SK-N-SH (cell line): ENCODE measurements around the gene XRCC5. TPM values are rescaled to one million over a fixed set of nuclear protein-coding genes. Genes with fewer than 3 reads are reported as not detected.
A peak's percentile ranks its signal among the peaks of the same experiment; 100 is the strongest.

Experiments
- CTCF ChIA-PET: fragments of 300-600, 350-600 bp; formaldehyde crosslinking; extraction: SDS; loops from one replicate; lab custom pipeline; 2021; lab: Yijun Ruan, JAX
- POLR2A ChIA-PET: fragments of 350-600 bp; sonication (Branson Sonifier 250); formaldehyde crosslinking; extraction: SDS; loops from one replicate; lab custom pipeline; 2020; ENCODE audit warnings: antibody characterized with exemption, inconsistent platforms; lab: Yijun Ruan, JAX
- DNase-seq: peaks from one replicate; pipeline ENCODE4 v3.0.0; 2012
- H2AFZ ChIP-seq: fragments of 200-600 bp; sonication (generic); 2 replicates; pipeline ENCODE4 v1.8.1; 2016; ENCODE audit warnings: antibody characterized with exemption, mild to moderate bottlenecking, low read depth
- H3F3A ChIP-seq: fragments of 200-600 bp; sonication (generic); replicated peaks from 2 replicates; pipeline ENCODE3; 2016; ENCODE audit warnings: antibody characterized with exemption, mild to moderate bottlenecking; ENCODE audit not compliant: insufficient read depth
- H3K27ac ChIP-seq, 2 experiments: fragments of 200-500 bp in 1 of 2; fragments of 200-600 bp in 1 of 2; sonication (Bioruptor generic) in 1 of 2; sonication (generic), shearing (Covaris generic) in 1 of 2; 2 replicates each; pipeline versions ENCODE4 v1.5.1 to v1.6.1; 2014 to 2016; ENCODE audit warnings: low read depth in 2 of 2, inconsistent platforms in 1 of 2, low read length in 1 of 2, mild to moderate bottlenecking in 1 of 2, mixed read lengths in 1 of 2
- H3K27me3 ChIP-seq: fragments of 200-600 bp; sonication (generic), shearing (Covaris generic); 2 replicates; pipeline ENCODE4 v1.6.1; 2016; ENCODE audit warnings: mixed run types; ENCODE audit not compliant: insufficient read depth
- H3K36me3 ChIP-seq, 2 experiments: fragments of 200-500 bp in 1 of 2; fragments of 200-600 bp in 1 of 2; sonication (Bioruptor generic) in 1 of 2; sonication (generic) in 1 of 2; replicated peaks in 1 of 2; 2 replicates each; pipeline versions ENCODE3 to v1.5.1; 2014 to 2016; ENCODE audit warnings: low read length in 1 of 2, mild to moderate bottlenecking in 1 of 2; ENCODE audit not compliant: insufficient read depth in 2 of 2, control insufficient read depth in 1 of 2
- H3K4me1 ChIP-seq, 2 experiments: fragments of 200-500 bp in 1 of 2; fragments of 200-600 bp in 1 of 2; sonication (Bioruptor generic) in 1 of 2; sonication (generic), shearing (Covaris generic) in 1 of 2; 2 replicates each; pipeline versions ENCODE4 v1.5.1 to v1.6.1; 2014 to 2016; ENCODE audit warnings: low read depth in 1 of 2, low read length in 1 of 2, mixed run types in 1 of 2; ENCODE audit not compliant: insufficient read depth in 2 of 2, control insufficient read depth in 1 of 2
- H3K4me2 ChIP-seq: fragments of 200-600 bp; sonication (generic), shearing (Covaris generic); 2 replicates; pipeline ENCODE4 v1.6.1; 2017; ENCODE audit warnings: mixed run types
- H3K4me3 ChIP-seq, 2 experiments: fragments of 200-500 bp in 1 of 2; fragments of 200-600 bp in 1 of 2; sonication (Bioruptor generic) in 1 of 2; sonication (generic), shearing (Covaris generic) in 1 of 2; 2 replicates each; pipeline versions ENCODE4 v1.5.1 to v1.8.1; 2014 to 2016; ENCODE audit warnings: low read depth in 2 of 2, inconsistent platforms in 1 of 2, low read length in 1 of 2, mild to moderate bottlenecking in 1 of 2, mixed read lengths in 1 of 2, moderate library complexity in 1 of 2
- H3K79me2 ChIP-seq: fragments of 200-600 bp; sonication (generic); 2 replicates; pipeline ENCODE4 v1.8.1; 2017; ENCODE audit warnings: mild to moderate bottlenecking; ENCODE audit not compliant: insufficient read depth
- H3K9ac ChIP-seq: fragments of 200-600 bp; sonication (generic); 2 replicates; pipeline ENCODE4 v1.6.1; 2017; ENCODE audit warnings: mixed run types
- H3K9me2 ChIP-seq: fragments of 200-600 bp; sonication (generic); 2 replicates; pipeline ENCODE4 v1.6.1; 2017; ENCODE audit warnings: mixed run types
- H3K9me3 ChIP-seq: fragments of 200-600 bp; sonication (generic); 2 replicates; pipeline ENCODE4 v1.6.1; 2017; ENCODE audit warnings: mixed run types, mild to moderate bottlenecking, moderate library complexity
- H4K20me1 ChIP-seq: fragments of 200-600 bp; sonication (generic); 2 replicates; pipeline ENCODE4 v1.6.1; 2017; ENCODE audit warnings: mild to moderate bottlenecking, mixed run types; ENCODE audit not compliant: insufficient read depth
- CHD2 ChIP-seq: fragments of 150-350 bp; IDR thresholded peaks from 2 replicates; pipeline ENCODE4 v1.6.1; 2018; ENCODE audit warnings: low read length; ENCODE audit not compliant: partially characterized antibody
- ELF1 ChIP-seq: IDR thresholded peaks from 2 replicates; pipeline ENCODE4 v1.4.0; 2012
- EZH2phosphoT487 ChIP-seq: fragments of 200-600 bp; sonication (generic); IDR thresholded peaks from 2 replicates; pipeline ENCODE4 v1.6.1; 2017; ENCODE audit warnings: low read depth, mixed run types, mild to moderate bottlenecking, antibody characterized with exemption, moderate library complexity, borderline replicate concordance
- GABPA ChIP-seq: IDR thresholded peaks from 2 replicates; pipeline ENCODE4 v1.4.0; 2012; ENCODE audit warnings: low read depth, mild to moderate bottlenecking
- GATA2 ChIP-seq: sonication (generic); formaldehyde crosslinking; IDR thresholded peaks from 2 replicates; pipeline ENCODE4 v1.5.0; 2020; ENCODE audit warnings: mild to moderate bottlenecking, missing genetic modification reagents
- MXI1 ChIP-seq: IDR thresholded peaks from 2 replicates; pipeline ENCODE4 v1.6.1; 2012; ENCODE audit warnings: mild to moderate bottlenecking, low read depth, low read length, improper control_type of control experiment
- NRF1 ChIP-seq: IDR thresholded peaks from 2 replicates; pipeline ENCODE4 v1.6.1; 2012; ENCODE audit warnings: low read depth, mild to moderate bottlenecking, low read length
- POLR2AphosphoS5 ChIP-seq: IDR thresholded peaks from 2 replicates; pipeline ENCODE4 v1.6.1; 2012; ENCODE audit warnings: low read depth, low read length
- RAD21 ChIP-seq: IDR thresholded peaks from 2 replicates; pipeline ENCODE4 v1.6.1; 2012; ENCODE audit warnings: mild to moderate bottlenecking, low read length
- REST ChIP-seq: IDR thresholded peaks from 2 replicates; pipeline ENCODE4 v1.6.1; 2012; ENCODE audit warnings: mild to moderate bottlenecking, low read depth, low read length, moderate library complexity
- RFX5 ChIP-seq: IDR thresholded peaks from 2 replicates; pipeline ENCODE4 v1.6.1; 2012; ENCODE audit warnings: mild to moderate bottlenecking, improper control_type of control experiment, low read length
- RXRA ChIP-seq: IDR thresholded peaks from 2 replicates; pipeline ENCODE4 v1.4.0; 2012; ENCODE audit warnings: low read depth, mild to moderate bottlenecking, borderline replicate concordance
- SMC3 ChIP-seq: IDR thresholded peaks from 2 replicates; pipeline ENCODE4 v1.6.1; 2012; ENCODE audit warnings: low read depth, low read length, improper control_type of control experiment
- TAF1 ChIP-seq: IDR thresholded peaks from 2 replicates; pipeline ENCODE4 v1.6.1; 2012; ENCODE audit warnings: low read depth, mild to moderate bottlenecking, low read length, moderate library complexity, borderline replicate concordance
- YY1 ChIP-seq: IDR thresholded peaks from 2 replicates; pipeline ENCODE4 v1.4.0; 2012; ENCODE audit warnings: low read depth, mild to moderate bottlenecking
- WGBS: methylation state at CpG from one replicate; pipeline ENCODE4 v1.1.6; 2017; ENCODE audit warnings: low lambda C conversion rate; 5-methylcytosine and 5-hydroxymethylcytosine counted together
- polyA plus RNA-seq, 3 experiments: library from polyadenylated mRNA; depleted of rRNA; stranded (reverse); fragments of >200 nt; gene quantifications; 2 replicates each; pipeline ENCODE4 v1.2.3, GENCODE V29; 2012
- TF ChIP-seq, protein P1 (sequence below): IDR thresholded peaks from 2 replicates; pipeline ENCODE4; 2012

XRCC5 gene
- polyA plus RNA-seq, 1 of the 3 experiments (the other 2 are of a cell fraction) = 125 TPM

DNA sequence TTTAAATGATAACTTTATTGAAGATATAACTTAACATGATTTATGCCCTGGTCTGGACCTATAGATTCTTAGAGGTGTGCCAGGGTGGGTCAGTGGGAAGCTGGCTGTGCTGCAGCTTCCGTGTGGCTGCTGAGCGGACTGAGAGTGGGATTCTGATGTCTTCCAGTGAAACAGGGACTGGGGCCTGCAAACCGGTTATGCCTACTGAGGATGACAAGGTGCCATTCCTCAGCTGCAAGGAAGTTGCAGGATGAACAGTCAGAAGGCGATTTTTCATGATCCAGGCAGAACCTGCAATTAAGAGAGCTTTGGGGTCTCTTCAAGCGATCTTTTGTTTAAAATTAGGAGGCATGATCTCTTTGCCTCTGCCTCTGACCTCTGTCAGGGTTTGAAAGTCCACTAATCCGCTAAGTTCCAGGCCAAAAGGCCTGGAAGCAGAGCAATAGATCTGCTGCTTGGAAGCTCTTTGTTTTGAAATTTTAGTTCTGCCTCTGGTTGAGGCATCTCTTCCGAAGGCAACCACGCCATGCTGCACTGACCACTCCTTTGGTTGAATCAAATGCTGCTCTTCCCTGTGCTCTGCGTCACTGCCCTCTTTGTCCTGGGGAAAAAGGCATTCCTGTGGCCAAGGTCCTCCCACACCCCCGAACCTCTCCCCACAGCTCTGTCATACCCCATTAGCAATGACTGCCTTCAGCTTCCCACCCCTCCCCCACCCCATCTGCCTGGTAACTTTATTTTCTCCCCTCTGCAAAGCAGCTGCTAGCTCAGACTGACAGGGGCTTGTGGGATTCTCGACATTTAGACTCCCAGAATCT, 25.5 kb upstream of the XRCC5 start:
- 77% methylated on average over 11 of the region's 11 CpGs for WGBS
- no peaks in the 10 kb centered on the region for H4K20me1 ChIP-seq
- no peaks in the 10 kb centered on the region for H3F3A ChIP-seq
- no peak overlapping the region for H3K4me2 ChIP-seq
- H2AFZ ChIP-seq = no peak overlapping the region
- no peak overlapping the region for H3K4me3 ChIP-seq
- H3K9me2 ChIP-seq = no peaks in the 10 kb centered on the region
- peak; percentile 29 for TF ChIP-seq CHD2
- TF ChIP-seq NRF1 = no peak
- peak; percentile 22; the same call in 1 of the 2 replicates for TF ChIP-seq MXI1
- H3K79me2 ChIP-seq = peaks cover 8% of the 10 kb centered on the region
- H3K36me3 ChIP-seq = no peaks in the 10 kb centered on the region
- ChIA-PET POLR2A (interaction anchor here (1.2 to 3.2 kb wide), 2 partner anchors 24 to 26 kb away, joined by 4 to 17 read pairs; partner anchors contain the start of gene XRCC5), CTCF (interaction anchor here (1.1 to 3.7 kb wide), 6 partner anchors 13 to 153 kb away, joined by 3 to 14 read pairs (median 4); no protein-coding TSS in a partner anchor)
- H3K27ac ChIP-seq = peak overlapping the region in 1 of 2 experiments; percentile 54; a peak in 2 of 4 replicates
- H3K9ac ChIP-seq = no peak overlapping the region
- peak; percentile 57 for DNase-seq
- H3K4me1 ChIP-seq = peaks cover 0 to 18% of the 10 kb centered on the region in 2 experiments; a peak in 3 of 4 replicates
- H3K9me3 ChIP-seq = no peaks in the 10 kb centered on the region
- no peaks in the 10 kb centered on the region for H3K27me3 ChIP-seq

GRCh38 chr2:216084547-216084946, 24.6 kb upstream of the XRCC5 start:
- TF ChIP-seq RAD21 = no peak
- TF ChIP-seq RFX5 = no peak
- no peak for TF ChIP-seq ELF1
- TF ChIP-seq GABPA = no peak
- no peak for TF ChIP-seq GATA2
- no peak for TF ChIP-seq YY1
- TF ChIP-seq, protein P1, sequence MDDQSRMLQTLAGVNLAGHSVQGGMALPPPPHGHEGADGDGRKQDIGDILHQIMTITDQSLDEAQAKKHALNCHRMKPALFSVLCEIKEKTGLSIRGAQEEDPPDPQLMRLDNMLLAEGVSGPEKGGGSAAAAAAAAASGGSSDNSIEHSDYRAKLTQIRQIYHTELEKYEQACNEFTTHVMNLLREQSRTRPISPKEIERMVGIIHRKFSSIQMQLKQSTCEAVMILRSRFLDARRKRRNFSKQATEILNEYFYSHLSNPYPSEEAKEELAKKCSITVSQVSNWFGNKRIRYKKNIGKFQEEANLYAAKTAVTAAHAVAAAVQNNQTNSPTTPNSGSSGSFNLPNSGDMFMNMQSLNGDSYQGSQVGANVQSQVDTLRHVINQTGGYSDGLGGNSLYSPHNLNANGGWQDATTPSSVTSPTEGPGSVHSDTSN = no peak
- no peak for TF ChIP-seq TAF1
- no peak for TF ChIP-seq POLR2AphosphoS5
- TF ChIP-seq SMC3 = no peak
- TF ChIP-seq RXRA = no peak
- TF ChIP-seq REST = no peak
- TF ChIP-seq EZH2phosphoT487 = no peak
- Histone ChIP-seq H2AFZ (no peak overlapping the region), H4K20me1 (no peaks in the 10 kb centered on the region), H3K4me3 (no peak overlapping the region), H3K9me3 (no peaks in the 10 kb centered on the region), H3K27ac (peak overlapping the region in 1 of 2 experiments; percentile 54; a peak in 2 of 4 replicates), H3K4me1 (peaks cover 0 to 18% of the 10 kb centered on the region in 2 experiments; a peak in 3 of 4 replicates), H3K4me2 (no peak overlapping the region), H3K9ac (no peak overlapping the region), H3K27me3 (no peaks in the 10 kb centered on the region), H3K79me2 (peaks cover 8% of the 10 kb centered on the region), H3F3A (no peaks in the 10 kb centered on the region), H3K9me2 (no peaks in the 10 kb centered on the region), H3K36me3 (no peaks in the 10 kb centered on the region)
- POLR2A ChIA-PET = interaction anchor here (1.2 kb wide), 1 partner anchor 23 kb away, joined by 4 read pairs; no protein-coding TSS in a partner anchor
- CTCF ChIA-PET = interaction anchor here (1.4 to 3.7 kb wide), 3 partner anchors 14 to 30 kb away, joined by 5 to 14 read pairs (median 7); no protein-coding TSS in a partner anchor
- WGBS = 90% methylated on average over 3 of the region's 3 CpGs
- DNase-seq = no peak
